CD4-positive, alpha-beta T cell treated with Interleukin-4 for 4 hours (primary cell): ENCODE measurements around the gene PPARG.
"Not testable (repeated sequence)": the region's sequence is repeated elsewhere in the genome, so short reads cannot be mapped to it uniquely, and the experiment has no call there.

Source experiments
- DNase-seq: peaks from one replicate; pipeline ENCODE4 v3.0.0-alpha.2; 2020

Gene PPARG

DNA sequence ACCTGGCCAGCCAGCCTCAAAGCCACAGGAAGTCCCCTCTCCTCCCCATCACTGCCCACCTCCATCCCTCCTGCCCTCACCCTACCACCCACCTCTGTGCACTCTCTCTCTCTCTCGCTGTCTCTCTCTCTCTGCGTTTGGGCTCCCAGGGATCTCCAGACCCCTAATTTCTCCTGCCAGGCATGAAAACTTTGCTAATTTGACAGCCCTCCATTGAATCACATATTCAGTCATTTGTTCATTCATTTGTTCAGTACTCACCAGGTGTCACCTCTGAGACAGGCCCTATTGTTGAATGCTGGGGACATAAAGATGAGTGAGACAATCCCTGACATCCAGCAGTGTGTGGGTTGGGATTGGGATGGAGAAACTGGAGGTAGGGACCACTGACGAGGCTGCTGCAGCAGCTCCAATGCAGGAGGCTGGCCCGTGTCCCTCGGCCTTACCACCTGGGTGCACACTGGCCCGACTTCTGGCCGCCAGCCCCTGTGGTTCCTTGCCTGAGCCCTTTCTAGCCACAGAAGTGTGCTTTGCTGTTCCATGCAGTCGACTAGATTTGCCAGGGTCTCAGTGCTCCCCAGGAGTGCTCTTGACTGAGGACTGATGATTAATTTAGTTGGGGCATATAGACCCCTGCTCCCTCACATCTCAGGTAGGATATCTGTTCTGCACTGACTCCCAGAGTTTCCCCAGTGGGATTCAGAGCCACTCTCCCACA, 156.8 kb downstream of the PPARG start:
- DNase-seq, result no peak

DNA sequence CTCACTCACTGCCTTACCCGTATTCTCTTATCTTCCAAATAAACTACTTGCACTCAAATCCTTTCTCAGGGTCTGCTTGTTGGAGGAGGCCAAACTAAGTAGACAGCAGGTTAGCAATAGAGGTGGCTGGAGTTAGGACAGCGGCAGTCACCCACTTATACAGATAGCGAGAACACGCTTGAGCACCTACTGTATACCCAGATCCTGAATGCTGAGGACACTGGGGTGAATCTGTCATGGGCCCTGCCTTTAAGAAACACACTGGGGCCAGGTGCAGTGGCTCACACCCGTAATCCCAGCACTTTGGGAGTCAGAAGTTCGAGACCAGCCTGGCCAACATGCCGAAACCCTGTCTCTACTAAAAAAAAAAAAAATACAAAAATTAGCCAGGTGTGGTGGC, 157.4 kb downstream of the PPARG start:
- DNase-seq, result no peak

DNA sequence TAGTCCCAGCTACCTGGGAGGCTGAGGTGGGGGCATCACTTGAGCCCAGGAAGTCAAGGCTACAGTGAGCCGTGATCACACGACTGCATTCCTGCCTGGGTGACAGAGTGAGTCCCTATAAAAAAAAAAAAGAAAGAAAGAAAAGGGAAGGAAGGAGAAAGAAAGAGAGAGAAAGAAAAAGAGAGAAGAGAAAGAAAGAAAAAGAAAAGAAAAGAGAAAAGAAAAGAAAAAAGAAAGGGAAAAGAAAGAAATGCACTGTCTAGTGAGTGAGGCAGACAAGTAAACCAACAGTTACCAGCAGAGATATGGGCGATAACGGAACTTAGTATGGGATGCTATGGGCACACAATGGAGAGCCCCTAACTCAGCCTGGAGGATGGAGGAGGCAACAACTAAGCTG, 158.2 kb downstream of the PPARG start:
- no peak for DNase-seq

DNA sequence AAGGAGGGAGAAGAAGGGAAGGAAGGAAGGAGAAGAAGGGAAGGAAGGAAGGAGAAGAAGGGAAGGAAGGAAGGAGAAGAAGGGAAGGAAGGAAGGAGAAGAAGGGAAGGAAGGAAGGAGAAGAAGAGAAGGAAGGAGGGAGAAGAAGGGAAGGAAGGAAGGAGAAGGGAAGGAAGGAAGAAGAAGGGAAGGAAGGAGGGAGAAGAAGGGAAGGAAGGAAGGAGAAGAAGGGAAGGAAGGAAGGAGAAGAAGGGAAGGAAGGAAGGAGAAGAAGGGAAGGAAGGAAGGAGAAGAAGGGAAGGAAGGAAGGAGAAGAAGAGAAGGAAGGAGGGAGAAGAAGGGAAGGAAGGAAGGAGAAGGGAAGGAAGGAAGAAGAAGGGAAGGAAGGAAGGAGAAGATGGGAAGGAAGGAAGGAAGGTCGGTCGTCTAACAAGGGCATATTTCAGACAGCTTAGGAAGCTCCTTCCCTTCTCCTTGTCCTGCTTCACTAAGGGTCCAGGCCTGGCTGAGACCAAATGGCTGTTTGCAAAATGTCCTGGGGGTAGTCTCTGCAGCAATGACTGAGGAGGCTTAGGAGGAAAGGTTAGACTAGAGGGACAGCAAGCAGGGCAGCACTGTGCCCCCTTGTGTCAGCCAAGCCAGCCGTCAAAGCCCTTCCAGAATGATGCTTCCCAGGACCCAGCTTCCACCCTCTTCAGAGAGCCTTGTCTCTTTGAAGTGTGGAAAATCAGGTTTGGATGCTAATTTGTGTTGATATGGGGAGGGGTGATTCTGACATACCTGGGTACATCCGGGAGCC, 159.7 kb downstream of the PPARG start:
- DNase-seq, result not testable (repeated sequence)

DNA sequence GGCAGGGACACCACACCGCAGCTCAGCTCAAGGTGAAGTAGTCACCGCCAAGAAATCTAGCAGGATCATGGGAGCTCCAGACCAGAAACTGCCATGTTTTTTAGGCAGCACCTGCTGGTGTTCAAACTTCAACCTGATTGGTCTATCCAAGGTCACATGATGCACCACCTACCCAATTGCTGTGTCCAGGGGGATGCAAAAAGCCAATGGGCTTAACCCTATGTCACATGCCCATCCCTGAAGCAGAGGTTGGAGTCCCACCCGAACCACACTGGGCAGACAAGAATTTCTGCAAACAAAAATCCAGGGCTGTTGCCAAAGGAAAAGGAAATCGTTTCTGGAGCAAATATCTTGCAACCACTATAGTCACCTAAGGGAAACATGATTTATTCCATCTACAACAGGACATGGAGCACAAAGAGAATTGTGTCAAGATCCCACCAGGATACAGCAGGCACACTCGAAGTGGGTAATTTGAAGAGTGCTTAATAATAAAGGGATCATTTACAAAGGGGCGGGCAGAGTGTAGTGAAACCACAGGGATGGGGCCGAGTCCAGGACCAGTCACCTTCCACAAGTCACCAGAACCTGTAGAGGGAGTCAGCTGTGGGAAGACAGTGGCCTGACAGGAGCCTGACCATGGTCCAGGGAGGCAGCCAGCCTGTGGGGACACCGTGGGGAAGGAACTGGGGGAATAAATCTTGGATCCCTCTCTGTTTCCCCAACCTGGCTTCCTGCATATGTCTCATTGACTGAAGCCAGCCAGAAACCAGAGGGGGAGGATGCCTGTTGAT, 161.2 kb downstream of the PPARG start:
- no peak for DNase-seq

DNA sequence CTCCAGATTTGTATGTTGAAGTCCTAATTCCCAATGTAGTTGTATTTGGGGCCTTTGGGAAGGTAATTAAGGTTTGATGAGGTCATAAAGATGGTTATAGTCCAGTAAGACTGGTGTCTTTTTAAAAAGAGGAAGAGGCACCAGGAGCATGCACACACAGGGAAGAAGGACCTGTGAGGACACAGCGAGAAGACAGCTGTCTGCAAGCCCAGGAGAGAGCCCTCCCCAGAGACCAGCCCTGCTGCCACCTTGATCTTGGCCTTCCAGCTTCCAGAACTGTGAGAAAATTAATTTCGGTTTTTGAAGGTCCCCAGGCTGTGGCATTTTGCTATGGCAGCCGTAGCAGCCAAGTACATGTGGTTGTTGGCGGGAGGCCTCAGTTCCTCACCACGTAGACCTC, 162.6 kb downstream of the PPARG start:
- DNase-seq, result no peak

DNA sequence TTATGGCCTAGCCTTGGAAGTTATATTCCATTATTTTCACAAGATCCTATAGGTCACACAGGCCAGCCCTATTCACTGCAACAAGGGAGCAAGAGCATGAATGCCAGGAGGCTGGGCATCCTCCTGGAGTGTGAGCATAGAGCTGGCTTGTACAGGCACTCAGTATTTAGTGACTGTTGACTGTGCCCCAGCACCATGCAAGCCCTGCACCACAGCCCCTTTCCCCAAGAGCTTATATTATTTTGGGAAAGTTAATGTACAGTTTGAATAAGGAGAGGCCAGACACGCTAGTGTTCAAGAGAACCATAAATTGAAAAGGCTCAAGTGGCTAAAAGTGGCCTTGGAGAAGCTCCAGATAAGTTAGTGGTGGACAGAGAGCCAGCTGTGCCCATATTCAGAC, 163.1 kb downstream of the PPARG start:
- DNase-seq, result no peak

DNA sequence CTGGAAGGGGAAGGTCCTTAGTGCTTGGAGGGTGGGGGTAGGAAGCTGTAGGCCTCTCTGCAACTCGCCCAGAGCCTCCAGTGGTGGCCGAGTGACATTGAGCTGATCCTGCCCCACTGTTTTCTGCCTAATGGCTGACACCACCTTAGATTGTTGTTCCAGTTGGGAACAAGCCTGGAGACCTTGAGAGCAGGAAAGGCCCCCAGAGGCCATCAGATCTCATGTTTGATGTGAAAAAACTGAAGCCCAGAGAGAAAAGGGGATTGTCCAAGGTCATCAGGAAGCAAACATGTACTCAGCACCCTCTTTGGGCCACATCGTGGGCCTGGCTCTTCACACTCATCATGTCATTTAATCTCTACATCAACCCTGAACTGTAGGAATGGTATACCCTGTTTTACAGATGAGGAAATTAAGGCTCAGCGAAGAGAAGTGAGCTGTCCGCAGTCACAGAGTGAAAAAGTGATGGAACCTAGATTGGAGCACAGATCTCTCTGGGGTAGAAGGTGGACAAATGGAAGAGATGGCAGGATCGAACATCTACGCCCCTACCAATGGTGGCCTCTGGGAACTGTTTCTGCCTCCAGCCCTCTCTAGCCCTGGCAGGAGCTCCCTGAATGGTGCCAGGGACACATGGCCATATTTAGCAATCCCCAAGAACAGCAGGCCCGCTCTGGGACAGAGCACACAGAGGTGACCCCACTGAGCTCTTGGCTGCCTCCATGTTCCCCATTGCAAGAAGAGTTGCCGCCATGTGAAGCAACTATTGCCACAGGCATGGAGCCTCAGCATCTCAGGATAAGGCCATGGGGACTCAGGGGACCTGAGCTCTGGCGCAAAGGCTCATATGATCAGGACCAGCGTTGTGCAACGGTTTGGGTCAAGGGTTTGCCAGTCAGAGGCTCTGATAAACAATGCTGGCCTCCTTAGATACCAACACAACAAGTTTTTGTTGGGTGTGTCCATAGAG, 163.8 kb downstream of the PPARG start:
- DNase-seq, result no peak

DNA sequence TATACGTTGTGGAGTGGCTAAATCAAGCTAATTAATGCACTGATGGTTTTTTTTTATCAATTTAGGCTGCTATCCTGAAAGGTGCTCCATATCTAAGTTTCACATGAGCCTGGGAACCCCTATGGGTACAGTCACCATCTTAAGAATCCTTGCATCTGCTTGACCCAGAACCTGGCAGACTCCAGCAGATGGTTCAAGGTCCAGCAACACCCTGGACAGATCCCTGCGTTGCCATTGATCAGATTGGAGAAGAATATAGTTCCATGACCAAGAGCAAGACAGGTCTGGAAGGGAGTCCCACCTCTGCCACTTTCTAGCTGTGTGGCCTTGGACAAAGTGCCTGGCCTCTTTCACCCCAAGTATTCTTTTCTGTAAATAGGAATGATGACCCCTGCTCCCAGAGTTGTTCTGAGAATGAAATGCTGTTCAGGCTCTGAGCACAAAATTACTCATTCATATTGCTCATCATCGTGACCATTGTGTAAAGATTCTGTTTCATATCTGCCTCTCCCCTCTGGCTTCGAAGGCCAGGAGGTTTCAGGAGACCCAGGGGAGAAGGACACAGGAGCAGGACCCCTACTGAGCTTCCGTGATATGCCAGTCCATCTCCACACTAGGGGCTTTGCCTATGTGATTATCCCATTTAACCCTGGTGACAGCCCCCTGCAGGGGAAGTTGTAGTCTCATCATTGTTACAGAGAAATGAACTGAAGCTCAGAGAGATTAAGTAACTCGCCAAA, 165.4 kb downstream of the PPARG start:
- no peak for DNase-seq

DNA sequence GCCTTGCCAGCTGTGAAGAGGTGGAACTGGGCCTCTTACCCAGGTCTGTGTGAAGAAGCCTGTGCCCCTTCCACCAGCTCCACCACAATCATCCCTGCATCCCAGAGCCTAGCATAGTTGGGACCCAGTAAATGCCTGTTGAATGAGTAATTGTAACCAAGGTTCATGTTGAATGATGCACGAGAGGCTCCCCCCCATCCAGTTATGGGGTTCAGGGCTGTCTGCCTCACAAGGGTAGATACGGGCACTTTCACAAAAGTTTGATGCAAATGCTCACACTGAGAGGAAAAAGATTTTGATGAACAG, 165.9 kb downstream of the PPARG start:
- no peak for DNase-seq

DNA sequence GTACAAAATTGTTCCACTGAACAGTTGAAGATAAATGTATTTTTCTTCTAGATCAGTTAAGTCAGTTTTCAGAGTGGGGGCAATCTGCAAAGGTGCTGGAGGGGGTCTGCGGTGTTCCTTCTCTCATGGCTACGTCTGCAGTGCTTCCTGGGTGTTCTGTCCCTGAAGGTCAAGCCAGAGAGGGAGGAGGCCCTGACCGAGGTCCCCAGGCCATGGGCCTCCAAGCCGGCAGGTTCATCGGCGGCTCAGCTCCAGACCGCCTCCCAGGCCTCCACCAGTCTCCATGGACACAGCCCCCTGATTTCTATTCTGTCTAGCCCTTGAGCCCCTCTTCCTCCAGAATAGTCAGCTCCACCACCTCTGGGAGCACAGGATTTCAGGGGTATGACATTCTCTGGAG, 166.9 kb downstream of the PPARG start:
- DNase-seq, result no peak

DNA sequence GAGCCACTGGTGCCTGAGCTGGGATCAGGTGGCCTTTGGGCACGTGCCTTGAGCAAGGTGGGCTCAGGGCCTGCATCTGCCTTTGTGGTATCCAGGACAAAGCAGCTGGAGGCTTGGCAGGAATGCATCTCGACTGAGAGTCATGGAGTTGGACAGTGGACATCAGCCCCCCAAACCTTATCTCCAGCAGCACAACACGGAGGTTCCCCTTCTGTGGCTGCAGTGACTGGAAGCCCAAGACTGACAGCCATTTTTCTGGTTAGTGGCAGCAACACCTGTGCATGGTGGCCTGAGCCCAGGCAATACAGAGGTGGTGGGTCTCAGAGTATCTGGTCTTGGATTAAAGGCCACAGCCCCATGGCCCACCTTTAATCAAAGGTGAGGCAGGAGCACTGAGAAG, 167.6 kb downstream of the PPARG start:
- DNase-seq, result no peak

DNA sequence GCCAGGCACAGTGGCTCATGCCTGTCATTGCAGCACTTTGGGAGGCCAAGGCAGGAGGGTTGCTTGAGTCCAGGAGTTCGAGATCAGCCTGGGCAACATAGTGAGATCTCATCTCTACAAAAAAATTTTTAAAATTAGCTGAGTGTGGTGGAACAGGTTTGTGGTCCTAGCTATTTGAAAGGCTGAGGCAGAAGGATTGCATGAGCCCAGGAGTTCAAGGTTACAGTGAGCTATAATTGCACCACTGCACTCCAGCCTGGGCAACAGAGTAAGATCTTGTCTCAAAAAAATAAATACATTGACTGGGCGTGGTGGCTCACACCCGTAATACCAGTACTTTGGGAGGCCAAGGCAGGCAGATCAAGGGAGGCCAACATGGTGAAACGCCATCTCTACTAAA, 168.5 kb downstream of the PPARG start:
- DNase-seq, result not testable (repeated sequence)

DNA sequence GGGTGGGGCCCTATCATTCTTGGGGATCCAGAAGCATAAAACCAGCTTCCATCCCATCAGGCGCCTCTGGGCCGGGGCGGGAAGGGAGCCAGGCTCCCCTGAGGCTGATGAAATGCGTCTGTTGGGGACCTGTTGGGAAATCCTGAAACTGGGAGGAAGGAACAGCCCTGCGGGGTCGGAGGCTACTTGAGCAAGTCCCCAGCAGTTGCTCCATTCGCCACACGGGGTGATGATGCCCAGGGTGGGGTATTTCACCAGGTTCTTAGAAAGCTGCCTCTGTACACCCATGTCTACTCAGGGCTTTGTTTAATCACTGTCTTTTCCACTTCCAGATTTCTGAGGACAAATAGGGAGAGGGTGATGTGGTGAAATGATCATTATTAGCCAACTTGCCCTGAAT, 170.0 kb downstream of the PPARG start:
- DNase-seq, result no peak

DNA sequence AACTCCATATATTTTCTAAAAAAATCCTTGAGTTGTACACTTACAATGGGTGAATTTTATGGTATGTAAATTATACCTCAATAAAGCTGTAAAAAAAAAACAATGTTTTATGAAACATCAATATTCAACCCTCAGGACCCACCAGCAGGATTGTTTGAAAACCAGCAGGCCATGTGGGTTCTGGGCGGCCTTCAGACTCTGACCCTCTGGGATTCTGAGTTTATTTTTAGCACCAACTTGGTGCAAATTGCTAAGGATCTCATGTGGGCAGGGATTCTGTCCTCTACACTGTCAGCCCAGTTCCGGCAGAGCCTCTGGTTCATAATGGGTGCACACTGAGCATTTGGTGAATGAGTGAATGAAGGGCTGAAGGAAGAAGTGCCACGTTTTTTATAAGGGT, 171.3 kb downstream of the PPARG start:
- DNase-seq, result no peak

DNA sequence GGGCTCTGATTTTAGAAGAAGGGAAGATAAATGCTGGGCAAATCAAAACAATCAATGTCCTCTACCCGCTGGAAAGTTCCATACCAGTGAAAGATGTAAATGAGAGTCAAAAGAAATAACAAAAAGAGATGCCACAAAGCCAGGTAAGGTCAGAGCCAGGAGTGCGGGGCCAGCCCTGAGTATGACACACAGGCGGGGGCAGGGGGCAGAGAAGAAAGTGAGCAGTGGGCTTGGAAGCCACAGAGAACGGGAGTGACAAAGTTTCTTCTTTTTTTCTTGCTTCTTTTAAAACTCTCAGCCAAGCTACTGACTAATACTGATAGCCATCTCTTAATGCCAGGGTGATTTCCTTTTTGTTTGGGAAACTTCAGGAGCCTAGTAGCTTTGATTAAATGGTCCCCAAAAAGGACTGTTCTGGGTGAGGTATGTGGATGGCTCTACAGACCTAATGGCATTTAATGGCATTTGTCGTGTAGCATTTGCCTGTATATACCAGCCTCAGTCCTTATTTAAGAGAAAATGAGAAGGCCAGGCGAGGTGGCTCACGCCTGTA, 172.3 kb downstream of the PPARG start:
- DNase-seq, result no peak

DNA sequence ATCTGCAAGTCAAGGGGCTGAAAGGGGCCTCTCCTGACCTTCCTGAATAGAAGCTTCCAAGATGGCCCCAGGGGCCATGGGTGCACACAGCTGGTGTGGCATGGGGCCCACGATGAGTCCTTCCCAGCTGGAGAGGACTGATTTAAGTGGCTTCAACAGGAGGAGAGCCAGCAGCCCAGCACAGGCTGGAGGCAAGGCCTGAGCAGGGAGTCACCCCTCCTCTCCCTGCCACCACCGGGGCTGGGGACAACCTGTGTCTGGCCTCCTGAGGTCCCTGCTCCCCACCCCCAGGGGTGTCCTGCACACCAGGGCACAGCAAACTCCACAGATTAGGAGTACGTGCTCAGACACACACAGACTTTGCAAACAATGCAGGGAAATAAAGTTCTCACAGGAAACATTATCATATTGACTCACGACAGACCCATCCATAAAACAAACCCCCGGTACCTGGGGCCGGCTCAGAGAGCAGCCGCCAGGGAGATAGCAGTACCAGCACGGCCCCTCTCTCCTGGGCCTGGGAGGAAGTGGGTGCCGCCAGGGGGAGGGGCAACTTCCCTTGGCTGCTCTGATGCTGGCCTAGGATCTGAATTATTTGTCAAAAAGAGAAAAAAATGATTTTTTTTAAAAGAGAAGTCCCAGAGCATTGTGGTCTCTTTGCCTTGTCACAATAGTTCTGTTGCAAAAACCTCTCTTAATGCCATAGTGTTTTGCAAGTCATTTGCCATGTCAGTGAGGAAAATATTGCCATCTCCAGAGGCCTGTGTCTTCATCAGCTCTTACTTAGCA, 173.5 kb downstream of the PPARG start:
- DNase-seq, result no peak

DNA sequence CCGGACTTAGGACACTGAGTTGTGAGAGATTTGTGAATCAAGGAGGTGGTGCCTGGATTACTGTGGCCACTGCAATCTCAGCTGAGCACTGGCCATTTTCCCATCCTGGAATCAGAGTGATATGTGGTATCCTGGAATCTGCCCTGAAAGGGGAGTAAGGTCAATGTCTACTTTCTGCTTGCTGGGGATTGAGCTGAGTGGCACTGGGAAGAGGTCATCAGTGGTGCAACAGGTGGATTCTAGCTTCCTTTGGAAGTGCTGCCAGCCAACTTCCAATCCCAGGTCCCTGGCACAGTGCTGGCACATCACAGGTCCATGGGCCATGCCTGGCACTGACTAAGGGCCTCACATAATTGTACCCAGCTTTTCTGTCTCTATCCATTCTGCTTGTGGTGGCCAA, 174.8 kb downstream of the PPARG start:
- DNase-seq, result no peak

DNA sequence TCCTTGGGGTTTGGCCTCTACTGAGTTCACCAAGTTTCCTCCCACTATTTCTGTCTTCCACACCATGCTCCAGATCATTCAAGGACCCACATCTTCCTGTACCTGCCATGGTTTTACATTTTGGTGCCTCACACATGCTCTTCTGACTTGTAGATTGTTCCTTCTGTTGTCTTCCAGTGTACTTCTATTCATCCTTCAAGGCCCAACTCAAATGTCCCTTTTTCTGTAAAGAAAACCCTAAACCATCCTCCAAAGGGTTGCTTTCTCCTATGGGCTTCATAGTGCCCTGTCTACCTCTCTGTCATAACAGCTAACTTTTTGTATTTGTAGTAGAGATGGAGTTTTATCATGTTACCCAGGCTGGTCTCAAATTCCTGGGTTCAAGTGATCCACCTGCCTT, 175.3 kb downstream of the PPARG start:
- DNase-seq, result no peak

DNA sequence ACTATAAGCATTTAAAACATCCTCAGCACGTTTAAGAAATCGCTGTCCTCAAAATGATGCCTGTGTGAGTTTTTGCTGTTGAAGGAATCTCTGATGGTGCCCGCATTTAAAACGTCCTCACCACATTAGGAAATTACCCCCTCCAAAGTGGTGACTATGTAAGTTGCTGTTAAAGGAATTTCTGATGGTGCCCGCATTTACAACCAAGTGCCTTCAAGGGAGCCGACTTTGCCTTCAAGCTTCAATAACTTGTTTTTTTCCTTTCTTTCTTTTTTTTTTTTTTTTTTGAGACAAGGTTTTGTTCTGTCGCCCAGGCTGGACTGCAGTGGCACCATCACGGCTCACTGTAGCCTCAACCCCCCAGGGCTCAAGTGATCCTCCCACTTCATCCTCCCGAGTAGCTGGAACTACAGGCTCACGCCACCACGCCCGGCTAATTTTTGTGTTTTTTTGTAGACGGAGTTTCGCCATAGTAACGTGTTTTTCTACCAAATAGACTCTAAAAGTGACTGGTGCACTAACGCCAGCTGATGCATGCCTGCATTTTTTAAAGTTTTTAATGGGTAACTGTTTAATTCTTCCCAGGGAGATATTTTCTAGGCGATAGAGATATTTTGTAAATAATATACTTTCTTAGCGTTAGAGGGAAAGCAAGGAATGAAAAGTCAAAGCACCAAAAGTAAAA, 176.4 kb downstream of the PPARG start:
- DNase-seq, result no peak
